Measurements from ENCODE around the gene GOLGA8A. TPM values are rescaled to one million over a fixed set of nuclear protein-coding genes. Genes with fewer than 3 reads are reported as not detected.
A peak's percentile ranks its signal among the peaks of the same experiment; 100 is the strongest.
"Not testable (repeated sequence)": the region's sequence is repeated elsewhere in the genome, so short reads cannot be mapped to it uniquely, and the experiment has no call there.

Gene GOLGA8A
- total RNA-seq, 3 donors from 2014 or later (not counting 1 experiment from before 2014, with no cell fraction given): 174 to 265 (median 201) TPM

- Histone ChIP-seq H3K27me3 (ENCODE audit: control insufficient read depth, insufficient read depth, low read length) (no peaks in the 10 kb centered on the region), H3K9me3 (ENCODE audit: control insufficient read depth, insufficient read depth, low read length) (no peaks in the 10 kb centered on the region), H3K4me1 (ENCODE audit: control insufficient read depth, insufficient read depth, low read length) (peaks cover 11% of the 10 kb centered on the region), H3K36me3 (ENCODE audit: control insufficient read depth, insufficient read depth, low read length) (no peaks in the 10 kb centered on the region), H3K4me3 (ENCODE audit: low read length) (no peak overlapping the region), H3K27ac (ENCODE audit: low read length) (no peak overlapping the region)
- TF ChIP-seq, protein P1, sequence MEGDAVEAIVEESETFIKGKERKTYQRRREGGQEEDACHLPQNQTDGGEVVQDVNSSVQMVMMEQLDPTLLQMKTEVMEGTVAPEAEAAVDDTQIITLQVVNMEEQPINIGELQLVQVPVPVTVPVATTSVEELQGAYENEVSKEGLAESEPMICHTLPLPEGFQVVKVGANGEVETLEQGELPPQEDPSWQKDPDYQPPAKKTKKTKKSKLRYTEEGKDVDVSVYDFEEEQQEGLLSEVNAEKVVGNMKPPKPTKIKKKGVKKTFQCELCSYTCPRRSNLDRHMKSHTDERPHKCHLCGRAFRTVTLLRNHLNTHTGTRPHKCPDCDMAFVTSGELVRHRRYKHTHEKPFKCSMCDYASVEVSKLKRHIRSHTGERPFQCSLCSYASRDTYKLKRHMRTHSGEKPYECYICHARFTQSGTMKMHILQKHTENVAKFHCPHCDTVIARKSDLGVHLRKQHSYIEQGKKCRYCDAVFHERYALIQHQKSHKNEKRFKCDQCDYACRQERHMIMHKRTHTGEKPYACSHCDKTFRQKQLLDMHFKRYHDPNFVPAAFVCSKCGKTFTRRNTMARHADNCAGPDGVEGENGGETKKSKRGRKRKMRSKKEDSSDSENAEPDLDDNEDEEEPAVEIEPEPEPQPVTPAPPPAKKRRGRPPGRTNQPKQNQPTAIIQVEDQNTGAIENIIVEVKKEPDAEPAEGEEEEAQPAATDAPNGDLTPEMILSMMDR (IDR thresholded peaks at IDR 0.05): no peak
- Mint-ChIP-seq H3K9me3 (no peaks in the 10 kb centered on the region), H3K27me3 (ENCODE audit: low read depth in 2 of 2) (no peaks in the 10 kb centered on the region), H3K4me3 (peak overlapping the region; percentile 72), H3K4me1 (peaks cover 20 to 22% of the 10 kb centered on the region in 2 donors), H3K27ac (no peak overlapping the region), H3K36me3 (no peaks in the 10 kb centered on the region)
- no peak for DNase-seq
- no peak for ATAC-seq
- 85% methylated on average over 20 of the region's 20 CpGs for WGBS (ENCODE audit: insufficient coverage)
- intact Hi-C loops (cut with micrococcal nuclease): no loop called here
Observed at GRCh38 chr15:34434627-34435305, 2.8 kb downstream of the GOLGA8A start.

GRCh38 chr15:34433956-34434626 lies 3.5 kb downstream of the GOLGA8A start:
- H3K36me3 Mint-ChIP-seq; ATAC-seq; H3K9me3 Mint-ChIP-seq; intact Hi-C loops (cut with micrococcal nuclease); H3K27me3 Mint-ChIP-seq (ENCODE audit: low read depth in 2 of 2); H3K9me3 ChIP-seq (ENCODE audit: control insufficient read depth, insufficient read depth, low read length); H3K27ac Mint-ChIP-seq; H3K27me3 ChIP-seq (ENCODE audit: control insufficient read depth, insufficient read depth, low read length); H3K27ac ChIP-seq (ENCODE audit: low read length); DNase-seq; H3K4me3 ChIP-seq (ENCODE audit: low read length); H3K36me3 ChIP-seq (ENCODE audit: control insufficient read depth, insufficient read depth, low read length): not testable (repeated sequence)
- peaks cover 20 to 22% of the 10 kb centered on the region in 2 donors for H3K4me1 Mint-ChIP-seq
- H3K4me1 ChIP-seq (ENCODE audit: control insufficient read depth, insufficient read depth, low read length): peaks cover 11% of the 10 kb centered on the region
- WGBS (ENCODE audit: insufficient coverage): 80% methylated on average over 9 of the region's 11 CpGs
- H3K4me3 Mint-ChIP-seq: peak overlapping the region; percentile 46

GRCh38 chr15:34430642-34431041 lies 7.0 kb downstream of the GOLGA8A start:
- H3K27ac Mint-ChIP-seq; intact Hi-C loops (cut with micrococcal nuclease); H3K36me3 Mint-ChIP-seq; H3K4me1 Mint-ChIP-seq; H3K9me3 Mint-ChIP-seq; H3K27ac ChIP-seq (ENCODE audit: low read length); H3K4me1 ChIP-seq (ENCODE audit: control insufficient read depth, insufficient read depth, low read length); H3K9me3 ChIP-seq (ENCODE audit: control insufficient read depth, insufficient read depth, low read length); H3K4me3 ChIP-seq (ENCODE audit: low read length); H3K36me3 ChIP-seq (ENCODE audit: control insufficient read depth, insufficient read depth, low read length); H3K4me3 Mint-ChIP-seq; H3K27me3 ChIP-seq (ENCODE audit: control insufficient read depth, insufficient read depth, low read length); H3K27me3 Mint-ChIP-seq (ENCODE audit: low read depth in 2 of 2); ATAC-seq; DNase-seq: not testable (repeated sequence)
- 90% methylated on average over 6 of the region's 8 CpGs for WGBS (ENCODE audit: insufficient coverage)

DNA sequence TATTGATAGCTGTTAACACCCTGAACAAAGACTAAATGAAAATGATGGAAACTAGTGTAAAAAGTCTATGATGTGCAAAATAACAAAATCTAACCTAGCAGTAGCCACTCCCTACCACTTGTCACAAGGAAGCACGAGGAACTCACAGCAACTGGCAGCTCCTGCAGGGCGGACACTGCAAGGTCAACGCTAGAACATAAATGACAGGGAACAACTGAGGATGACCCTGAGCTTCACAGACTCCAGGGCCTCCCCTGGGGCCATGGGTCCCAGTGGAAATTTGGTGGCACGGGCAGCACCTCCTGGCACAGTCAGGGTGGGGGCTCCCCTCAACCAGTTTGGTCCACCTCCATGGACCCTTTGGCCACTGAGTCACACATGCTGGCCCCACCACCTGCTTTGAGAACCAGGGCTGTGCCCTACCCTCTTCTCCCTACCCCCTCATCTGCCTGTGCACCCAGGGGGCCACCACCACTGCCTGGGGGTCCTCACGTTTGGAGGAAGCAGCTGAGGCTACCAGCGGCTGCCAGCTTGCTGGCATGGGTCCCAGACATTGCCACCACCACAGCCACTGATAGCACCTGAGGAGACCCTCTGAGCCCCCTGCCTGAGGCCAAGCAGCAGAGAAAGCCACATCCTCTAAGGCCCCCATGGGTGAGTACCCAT lies 14.1 kb downstream of the GOLGA8A start:
- H3K9me3 ChIP-seq (ENCODE audit: control insufficient read depth, insufficient read depth, low read length); H3K9me3 Mint-ChIP-seq; H3K27me3 Mint-ChIP-seq (ENCODE audit: low read depth in 2 of 2); H3K4me3 Mint-ChIP-seq; ATAC-seq; H3K36me3 Mint-ChIP-seq; H3K36me3 ChIP-seq (ENCODE audit: control insufficient read depth, insufficient read depth, low read length); H3K27me3 ChIP-seq (ENCODE audit: control insufficient read depth, insufficient read depth, low read length); DNase-seq; H3K4me3 ChIP-seq (ENCODE audit: low read length); H3K27ac ChIP-seq (ENCODE audit: low read length); H3K4me1 Mint-ChIP-seq; H3K4me1 ChIP-seq (ENCODE audit: control insufficient read depth, insufficient read depth, low read length); intact Hi-C loops (cut with micrococcal nuclease); H3K27ac Mint-ChIP-seq: not testable (repeated sequence)
- 93% methylated on average over 4 of the region's 6 CpGs for WGBS (ENCODE audit: insufficient coverage)

DNA sequence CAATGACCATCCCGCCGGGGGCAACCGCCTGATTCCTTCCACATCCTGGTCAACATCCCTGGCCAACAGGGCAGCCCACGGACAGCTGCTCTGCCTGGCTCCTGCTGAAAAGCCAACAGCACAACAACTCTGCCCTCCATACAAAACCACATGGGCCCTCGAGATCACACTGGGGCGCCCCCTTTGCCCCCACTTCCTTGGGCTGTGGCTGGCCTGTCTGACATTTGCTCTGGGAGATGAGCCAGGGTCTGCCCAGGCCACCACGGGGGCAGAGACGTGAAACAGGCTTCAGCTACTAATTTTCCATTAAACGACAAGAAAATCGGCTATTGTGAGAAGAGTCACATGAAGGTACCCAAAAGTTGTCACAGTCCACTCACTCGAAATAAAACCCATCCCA lies 16.7 kb downstream of the GOLGA8A start:
- H3K36me3 Mint-ChIP-seq; H3K27me3 Mint-ChIP-seq (ENCODE audit: low read depth in 2 of 2); intact Hi-C loops (cut with micrococcal nuclease); H3K4me3 ChIP-seq (ENCODE audit: low read length); H3K27ac Mint-ChIP-seq; H3K4me1 ChIP-seq (ENCODE audit: control insufficient read depth, insufficient read depth, low read length); H3K27ac ChIP-seq (ENCODE audit: low read length); DNase-seq; H3K9me3 Mint-ChIP-seq; H3K36me3 ChIP-seq (ENCODE audit: control insufficient read depth, insufficient read depth, low read length); H3K27me3 ChIP-seq (ENCODE audit: control insufficient read depth, insufficient read depth, low read length); H3K9me3 ChIP-seq (ENCODE audit: control insufficient read depth, insufficient read depth, low read length); H3K4me3 Mint-ChIP-seq; H3K4me1 Mint-ChIP-seq: not testable (repeated sequence)
- ATAC-seq: peak in 1 of 3 donors; percentile 48
- WGBS (ENCODE audit: insufficient coverage): no CpG with 5 or more reads among the region's 11 CpGs

DNA sequence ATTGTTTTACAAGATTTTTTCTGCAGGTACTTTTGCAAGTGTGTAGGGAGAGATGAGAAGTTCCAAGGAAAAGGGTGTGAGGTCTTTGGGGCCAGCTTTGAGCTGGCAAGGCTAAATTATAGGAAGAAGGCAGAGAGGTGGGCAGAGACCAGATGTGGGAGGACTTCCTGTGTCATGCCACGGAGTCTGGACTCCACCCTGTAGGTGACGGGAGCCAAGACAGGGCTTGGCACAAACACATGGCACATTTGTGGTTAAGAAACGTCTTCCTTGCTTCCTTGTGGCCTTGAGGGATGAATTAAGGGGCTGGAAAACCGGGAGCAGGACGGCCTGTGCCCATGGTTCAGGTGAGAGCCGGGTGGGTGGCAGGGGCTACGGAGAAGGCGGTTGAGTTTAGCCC lies 19.2 kb downstream of the GOLGA8A start:
- H3K36me3 ChIP-seq (ENCODE audit: control insufficient read depth, insufficient read depth, low read length); intact Hi-C loops (cut with micrococcal nuclease); H3K27me3 Mint-ChIP-seq (ENCODE audit: low read depth in 2 of 2); H3K9me3 Mint-ChIP-seq; H3K4me3 Mint-ChIP-seq; H3K9me3 ChIP-seq (ENCODE audit: control insufficient read depth, insufficient read depth, low read length); H3K27ac ChIP-seq (ENCODE audit: low read length); H3K4me1 ChIP-seq (ENCODE audit: control insufficient read depth, insufficient read depth, low read length); H3K4me3 ChIP-seq (ENCODE audit: low read length); DNase-seq; H3K36me3 Mint-ChIP-seq; H3K27me3 ChIP-seq (ENCODE audit: control insufficient read depth, insufficient read depth, low read length); H3K4me1 Mint-ChIP-seq; H3K27ac Mint-ChIP-seq: not testable (repeated sequence)
- peak in 1 of 3 donors; percentile 32 for ATAC-seq
- WGBS (ENCODE audit: insufficient coverage): no CpG with 5 or more reads among the region's 8 CpGs

- no CpG with 5 or more reads among the region's 19 CpGs for WGBS (ENCODE audit: insufficient coverage)
- H3K27ac Mint-ChIP-seq; H3K4me3 ChIP-seq (ENCODE audit: low read length); H3K36me3 Mint-ChIP-seq; H3K36me3 ChIP-seq (ENCODE audit: control insufficient read depth, insufficient read depth, low read length); H3K4me1 ChIP-seq (ENCODE audit: control insufficient read depth, insufficient read depth, low read length); H3K4me3 Mint-ChIP-seq; H3K27me3 ChIP-seq (ENCODE audit: control insufficient read depth, insufficient read depth, low read length); H3K4me1 Mint-ChIP-seq; H3K9me3 ChIP-seq (ENCODE audit: control insufficient read depth, insufficient read depth, low read length); intact Hi-C loops (cut with micrococcal nuclease); H3K27ac ChIP-seq (ENCODE audit: low read length); DNase-seq; H3K9me3 Mint-ChIP-seq; ATAC-seq; H3K27me3 Mint-ChIP-seq (ENCODE audit: low read depth in 2 of 2): not testable (repeated sequence)
Observed at GRCh38 chr15:34409511-34409910, 28.1 kb downstream of the GOLGA8A start.
